HCT116 (cell line): ENCODE measurements around the gene RAB27B. TPM values are rescaled to one million over a fixed set of nuclear protein-coding genes. Genes with fewer than 3 reads are reported as not detected.

ENCODE experiments used
- ATAC-seq: fragments of 200-7000 bp; cut with Tn5 transposase; 2 replicates; pipeline ENCODE4 v1.9.1; 2020; ENCODE audit warnings: mild to moderate bottlenecking, moderate library complexity
- BruUV-seq: library from RNA; stranded (reverse); fragments of 400-500 nt; replicated peaks from 2 replicates; lab custom pipeline; 2021; lab: Mats Ljungman, UMichigan
- CTCF ChIA-PET: fragments of 300-600 bp; sonication (Branson Sonifier 250); formaldehyde crosslinking; loops from one replicate; lab custom pipeline; 2021; ENCODE audit warnings: antibody characterized with exemption; lab: Charles Lee
- POLR2A ChIA-PET: fragments of 300-600, 350-600 bp; sonication (Branson Sonifier 250); formaldehyde crosslinking; loops from one replicate; lab custom pipeline; 2021; ENCODE audit warnings: antibody characterized with exemption; lab: Charles Lee
- RAD21 ChIA-PET, 2 experiments: fragments of 300-600 bp; sonication (Branson Sonifier 250); formaldehyde crosslinking; loops; one replicate each; lab custom pipeline; 2023; ENCODE audit warnings: low total read pairs in 2 of 2; ENCODE audit not compliant: uncharacterized antibody in 2 of 2, unreplicated experiment in 2 of 2, low non-redundant PET in 1 of 2; lab: Charles Lee
- DNase-seq: peaks from one replicate; pipeline ENCODE4 v3.0.0-alpha.2; 2010; ENCODE audit warnings: low read depth, low spot score
- H2AFZ ChIP-seq: fragments of 200-600 bp; shearing (Covaris generic), sonication (generic); 2 replicates; pipeline ENCODE4 v1.6.1; 2017; ENCODE audit warnings: low read depth, mixed run types, mixed read lengths, antibody characterized with exemption, low read length; ENCODE audit not compliant: poor library complexity, severe bottlenecking
- H3K27ac ChIP-seq: 2 replicates; pipeline ENCODE4 v1.5.1; 2012; ENCODE audit warnings: low read depth, low read length
- H3K27me3 ChIP-seq: fragments of 200-600 bp; sonication (generic); 2 replicates; pipeline ENCODE4 v1.6.1; 2016; ENCODE audit warnings: mixed run types, low read length, mixed read lengths; ENCODE audit not compliant: insufficient read depth
- H3K36me3 ChIP-seq, 2 experiments: fragments of 200-500 bp in 1 of 2; fragments of 200-600 bp in 1 of 2; sonication (Bioruptor generic) in 1 of 2; sonication (generic) in 1 of 2; 2 replicates each; pipeline versions ENCODE4 v1.5.1 to v1.6.1; 2014 to 2016; ENCODE audit warnings: low read length in 2 of 2, inconsistent platforms in 1 of 2, mixed read lengths in 1 of 2, mixed run types in 1 of 2; ENCODE audit not compliant: insufficient read depth in 2 of 2, control insufficient read depth in 1 of 2
- H3K4me1 ChIP-seq, 2 experiments: fragments of 200-600 bp in 1 of 2; sonication (generic) in 1 of 2; 2 replicates each; pipeline versions ENCODE4 v1.5.1 to v1.6.1; 2012 to 2017; ENCODE audit warnings: low read length in 2 of 2, inconsistent platforms in 1 of 2, mild to moderate bottlenecking in 1 of 2, mixed read lengths in 1 of 2, mixed run types in 1 of 2, moderate library complexity in 1 of 2; ENCODE audit not compliant: insufficient read depth in 2 of 2, control insufficient read depth in 1 of 2
- H3K4me2 ChIP-seq: fragments of 200-600 bp; sonication (generic); 2 replicates; pipeline ENCODE4 v1.6.1; 2017; ENCODE audit warnings: mixed run types, low read length, mixed read lengths
- H3K4me3 ChIP-seq, 2 experiments: fragments of 200-600 bp in 1 of 2; sonication (generic) in 1 of 2; replicated peaks in 1 of 2; 2 replicates each; pipeline ENCODE4 v1.5.1; 2011 to 2016; ENCODE audit warnings: low read length in 2 of 2, control low read depth in 1 of 2, low read depth in 1 of 2, mild to moderate bottlenecking in 1 of 2, mixed read lengths in 1 of 2, mixed run types in 1 of 2
- H3K79me2 ChIP-seq: fragments of 200-600 bp; sonication (generic); 2 replicates; pipeline ENCODE4 v1.6.1; 2017; ENCODE audit warnings: mild to moderate bottlenecking, mixed run types, low read length, moderate library complexity, mixed read lengths; ENCODE audit not compliant: insufficient read depth
- H3K9ac ChIP-seq: fragments of 200-600 bp; sonication (generic); 2 replicates; pipeline ENCODE4 v1.6.1; 2016; ENCODE audit warnings: low read length, mixed read lengths
- H3K9me2 ChIP-seq: fragments of 200-600 bp; sonication (generic), shearing (Covaris generic); 2 replicates; pipeline ENCODE4 v1.6.1; 2017; ENCODE audit warnings: mixed run types, mild to moderate bottlenecking, moderate library complexity; ENCODE audit not compliant: insufficient read depth
- H3K9me3 ChIP-seq, 2 experiments: fragments of 200-500 bp in 1 of 2; fragments of 200-600 bp in 1 of 2; sonication (Bioruptor generic) in 1 of 2; sonication (generic) in 1 of 2; 2 replicates each; pipeline ENCODE4 v1.6.1; 2014 to 2017; ENCODE audit warnings: low read length in 2 of 2, mixed read lengths in 2 of 2, inconsistent platforms in 1 of 2, low read depth in 1 of 2, mild to moderate bottlenecking in 1 of 2, mixed run types in 1 of 2, moderate library complexity in 1 of 2; ENCODE audit not compliant: control insufficient read depth in 1 of 2, insufficient read depth in 1 of 2
- H4K20me1 ChIP-seq: fragments of 200-600 bp; sonication (generic), shearing (Covaris generic); 2 replicates; pipeline ENCODE4 v1.6.1; 2017; ENCODE audit warnings: mixed run types, mild to moderate bottlenecking, moderate library complexity; ENCODE audit not compliant: insufficient read depth
- CBX3 ChIP-seq: IDR thresholded peaks from 2 replicates; pipeline ENCODE4 v1.6.1; 2012; ENCODE audit warnings: low read depth
- CTCF ChIP-seq, 3 experiments: fragments of 200-600 bp in 1 of 3; sonication (generic) in 1 of 3; IDR thresholded peaks in 2 of 3; conservative IDR thresholded peaks in 1 of 3; 2 replicates each; pipeline ENCODE4 v1.5.1; 2012 to 2017; ENCODE audit warnings: low read depth in 2 of 3, low read length in 2 of 3, antibody characterized with exemption in 1 of 3, borderline replicate concordance in 1 of 3, control low read depth in 1 of 3, mild to moderate bottlenecking in 1 of 3, mixed read lengths in 1 of 3, mixed run types in 1 of 3, moderate library complexity in 1 of 3; ENCODE audit not compliant: insufficient read depth in 1 of 3
- EGR1 ChIP-seq: IDR thresholded peaks from 2 replicates; pipeline ENCODE4 v1.6.1; 2012; ENCODE audit warnings: low read depth
- SIN3A ChIP-seq: IDR thresholded peaks from 2 replicates; pipeline ENCODE4 v1.6.1; 2012; ENCODE audit warnings: low read depth
- SP1 ChIP-seq: IDR thresholded peaks from 2 replicates; pipeline ENCODE4 v1.6.1; 2012; ENCODE audit warnings: low read depth
- SRF ChIP-seq: IDR thresholded peaks from 2 replicates; pipeline ENCODE4 v1.6.1; 2012; ENCODE audit warnings: low read depth
- YY1 ChIP-seq: IDR thresholded peaks from 2 replicates; pipeline ENCODE4 v1.6.1; 2011; ENCODE audit warnings: low read length, low read depth, moderate library complexity, mild to moderate bottlenecking; ENCODE audit not compliant: insufficient replicate concordance; ENCODE audit errors: extremely low read depth
- intact Hi-C: fragments of 100-400 bp; cut with micrococcal nuclease; formaldehyde crosslinking; loops from 2 replicates; pipeline ENCODE4 v1.10.0; 2022
- total RNA-seq: library from RNA; stranded (reverse); gene quantifications from one replicate; pipeline ENCODE4 v1.2.1, GENCODE V29; 2021; ENCODE audit not compliant: unreplicated experiment
- TF ChIP-seq, protein P1 (sequence below): IDR thresholded peaks from 2 replicates; pipeline ENCODE4 v1.6.1; 2011; ENCODE audit warnings: mild to moderate bottlenecking, low read length, moderate library complexity; ENCODE audit not compliant: insufficient replicate concordance; ENCODE audit errors: extremely low read depth
- TF ChIP-seq, protein P2 (sequence below): IDR thresholded peaks from 2 replicates; pipeline ENCODE4 v1.6.1; 2012; ENCODE audit warnings: low read depth

RAB27B gene
- total RNA-seq, 1 experiment from 2014 or later: 2.2 TPM

DNA sequence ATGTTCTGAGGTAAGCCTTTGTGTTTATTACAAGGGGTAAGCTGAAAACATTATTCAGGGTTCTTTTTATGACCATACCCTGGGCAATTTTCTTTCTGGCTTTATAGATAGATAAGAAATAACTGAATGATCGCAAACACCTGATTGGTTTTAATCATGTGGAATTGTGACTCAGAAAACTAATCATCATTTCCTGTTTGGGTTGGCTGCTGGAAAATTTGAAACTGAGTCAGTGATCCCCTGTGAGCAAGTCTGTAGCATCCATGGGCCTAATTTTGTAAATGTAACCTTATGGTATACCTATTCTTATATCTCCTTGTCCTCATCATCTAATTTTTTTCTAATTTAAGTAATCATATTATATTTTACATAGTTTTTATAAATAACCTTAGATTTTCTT lies 96.7 kb downstream of the RAB27B start (continued):
- TF ChIP-seq, protein P1, sequence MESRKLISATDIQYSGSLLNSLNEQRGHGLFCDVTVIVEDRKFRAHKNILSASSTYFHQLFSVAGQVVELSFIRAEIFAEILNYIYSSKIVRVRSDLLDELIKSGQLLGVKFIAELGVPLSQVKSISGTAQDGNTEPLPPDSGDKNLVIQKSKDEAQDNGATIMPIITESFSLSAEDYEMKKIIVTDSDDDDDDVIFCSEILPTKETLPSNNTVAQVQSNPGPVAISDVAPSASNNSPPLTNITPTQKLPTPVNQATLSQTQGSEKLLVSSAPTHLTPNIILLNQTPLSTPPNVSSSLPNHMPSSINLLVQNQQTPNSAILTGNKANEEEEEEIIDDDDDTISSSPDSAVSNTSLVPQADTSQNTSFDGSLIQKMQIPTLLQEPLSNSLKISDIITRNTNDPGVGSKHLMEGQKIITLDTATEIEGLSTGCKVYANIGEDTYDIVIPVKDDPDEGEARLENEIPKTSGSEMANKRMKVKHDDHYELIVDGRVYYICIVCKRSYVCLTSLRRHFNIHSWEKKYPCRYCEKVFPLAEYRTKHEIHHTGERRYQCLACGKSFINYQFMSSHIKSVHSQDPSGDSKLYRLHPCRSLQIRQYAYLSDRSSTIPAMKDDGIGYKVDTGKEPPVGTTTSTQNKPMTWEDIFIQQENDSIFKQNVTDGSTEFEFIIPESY: no peak
- TF ChIP-seq SP1: no peak

DNA sequence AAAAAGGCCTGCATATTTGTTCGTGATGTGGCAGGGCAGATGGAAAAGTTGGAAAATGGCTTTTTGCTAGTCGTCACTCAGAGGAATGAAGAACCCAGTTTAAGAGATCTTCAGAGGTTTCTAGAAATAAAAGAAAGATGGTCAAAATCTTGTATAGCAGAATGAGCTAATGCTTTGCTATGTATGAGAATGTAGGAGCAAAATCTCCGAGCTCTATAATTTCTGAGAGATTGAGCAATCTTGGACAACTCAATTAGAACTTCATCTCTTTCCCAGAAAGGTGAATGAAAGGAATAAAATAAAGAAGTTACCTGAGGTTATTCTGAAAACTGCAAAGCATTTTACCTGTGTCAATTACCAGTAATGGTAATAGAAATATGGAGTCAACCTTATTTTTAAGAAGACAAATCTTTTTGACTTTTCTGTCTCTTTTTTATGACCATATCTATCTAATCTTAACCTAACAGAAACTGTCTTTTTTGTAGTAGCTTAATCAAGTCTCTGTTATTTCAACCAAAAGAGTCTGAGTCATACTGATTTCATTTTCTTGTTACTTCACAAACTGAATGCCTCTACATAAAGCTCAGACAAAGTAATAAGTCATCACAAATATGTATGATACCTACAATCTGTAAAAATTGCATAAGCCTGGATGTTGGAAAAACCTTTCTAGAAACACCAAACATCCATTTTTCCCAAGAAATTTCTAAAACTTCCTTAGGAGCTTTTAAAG lies 98.5 kb downstream of the RAB27B start:
- no peak overlapping the region for H3K27ac ChIP-seq
- ChIA-PET CTCF (no interaction called here), POLR2A (no interaction called here), RAD21 (no interaction called here)
- DNase-seq (no peak), ATAC-seq (no peak)
- no TSS peak for BruUV-seq
- no peaks in the 10 kb centered on the region for H3K9me3 ChIP-seq
- H4K20me1 ChIP-seq: no peaks in the 10 kb centered on the region
- H3K4me1 ChIP-seq: no peaks in the 10 kb centered on the region
- intact Hi-C loops: no loop called here
- H3K79me2 ChIP-seq: no peaks in the 10 kb centered on the region
- TF ChIP-seq EGR1 (no peak), CBX3 (no peak), SRF (no peak), SIN3A (no peak), CTCF (IDR thresholded peaks at IDR 0.05 in 2 of 3, conservative IDR thresholded peaks at IDR 0.05 in 1 of 3; ENCODE audit: borderline replicate concordance in 1 of 3, insufficient read depth in 1 of 3, low read depth in 2 of 3, low read length in 2 of 3) (no peak), YY1 (no peak)
- TF ChIP-seq, protein P2, sequence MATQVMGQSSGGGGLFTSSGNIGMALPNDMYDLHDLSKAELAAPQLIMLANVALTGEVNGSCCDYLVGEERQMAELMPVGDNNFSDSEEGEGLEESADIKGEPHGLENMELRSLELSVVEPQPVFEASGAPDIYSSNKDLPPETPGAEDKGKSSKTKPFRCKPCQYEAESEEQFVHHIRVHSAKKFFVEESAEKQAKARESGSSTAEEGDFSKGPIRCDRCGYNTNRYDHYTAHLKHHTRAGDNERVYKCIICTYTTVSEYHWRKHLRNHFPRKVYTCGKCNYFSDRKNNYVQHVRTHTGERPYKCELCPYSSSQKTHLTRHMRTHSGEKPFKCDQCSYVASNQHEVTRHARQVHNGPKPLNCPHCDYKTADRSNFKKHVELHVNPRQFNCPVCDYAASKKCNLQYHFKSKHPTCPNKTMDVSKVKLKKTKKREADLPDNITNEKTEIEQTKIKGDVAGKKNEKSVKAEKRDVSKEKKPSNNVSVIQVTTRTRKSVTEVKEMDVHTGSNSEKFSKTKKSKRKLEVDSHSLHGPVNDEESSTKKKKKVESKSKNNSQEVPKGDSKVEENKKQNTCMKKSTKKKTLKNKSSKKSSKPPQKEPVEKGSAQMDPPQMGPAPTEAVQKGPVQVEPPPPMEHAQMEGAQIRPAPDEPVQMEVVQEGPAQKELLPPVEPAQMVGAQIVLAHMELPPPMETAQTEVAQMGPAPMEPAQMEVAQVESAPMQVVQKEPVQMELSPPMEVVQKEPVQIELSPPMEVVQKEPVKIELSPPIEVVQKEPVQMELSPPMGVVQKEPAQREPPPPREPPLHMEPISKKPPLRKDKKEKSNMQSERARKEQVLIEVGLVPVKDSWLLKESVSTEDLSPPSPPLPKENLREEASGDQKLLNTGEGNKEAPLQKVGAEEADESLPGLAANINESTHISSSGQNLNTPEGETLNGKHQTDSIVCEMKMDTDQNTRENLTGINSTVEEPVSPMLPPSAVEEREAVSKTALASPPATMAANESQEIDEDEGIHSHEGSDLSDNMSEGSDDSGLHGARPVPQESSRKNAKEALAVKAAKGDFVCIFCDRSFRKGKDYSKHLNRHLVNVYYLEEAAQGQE: no peak
- no peak overlapping the region for H3K4me3 ChIP-seq
- H3K36me3 ChIP-seq: no peaks in the 10 kb centered on the region
- H3K4me2 ChIP-seq: no peak overlapping the region
- H3K9ac ChIP-seq: no peak overlapping the region
- H3K27me3 ChIP-seq: no peaks in the 10 kb centered on the region
- no peaks in the 10 kb centered on the region for H3K9me2 ChIP-seq
- H2AFZ ChIP-seq: no peak overlapping the region
